ENCODE measurements around the gene KDM8.

DNA sequence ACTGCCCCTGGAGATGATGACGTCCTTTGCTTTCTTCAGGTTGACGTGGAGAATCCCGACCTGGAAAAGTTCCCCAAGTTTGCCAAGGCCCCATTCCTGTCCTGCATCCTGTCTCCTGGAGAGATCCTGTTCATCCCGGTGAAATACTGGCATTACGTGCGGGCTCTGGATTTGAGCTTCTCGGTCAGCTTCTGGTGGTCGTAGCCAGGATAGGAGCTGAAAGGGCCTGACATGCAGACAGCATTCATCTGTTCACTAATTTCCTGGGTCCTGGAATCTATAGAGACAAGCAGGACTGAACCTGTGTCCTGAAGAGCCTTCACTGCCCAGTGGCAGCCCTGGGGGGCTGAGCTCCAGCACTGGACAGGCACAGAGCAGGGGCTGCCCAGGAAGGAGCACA is 17.2 kb downstream of the KDM8 start:
- TF ChIP-seq, protein P1, sequence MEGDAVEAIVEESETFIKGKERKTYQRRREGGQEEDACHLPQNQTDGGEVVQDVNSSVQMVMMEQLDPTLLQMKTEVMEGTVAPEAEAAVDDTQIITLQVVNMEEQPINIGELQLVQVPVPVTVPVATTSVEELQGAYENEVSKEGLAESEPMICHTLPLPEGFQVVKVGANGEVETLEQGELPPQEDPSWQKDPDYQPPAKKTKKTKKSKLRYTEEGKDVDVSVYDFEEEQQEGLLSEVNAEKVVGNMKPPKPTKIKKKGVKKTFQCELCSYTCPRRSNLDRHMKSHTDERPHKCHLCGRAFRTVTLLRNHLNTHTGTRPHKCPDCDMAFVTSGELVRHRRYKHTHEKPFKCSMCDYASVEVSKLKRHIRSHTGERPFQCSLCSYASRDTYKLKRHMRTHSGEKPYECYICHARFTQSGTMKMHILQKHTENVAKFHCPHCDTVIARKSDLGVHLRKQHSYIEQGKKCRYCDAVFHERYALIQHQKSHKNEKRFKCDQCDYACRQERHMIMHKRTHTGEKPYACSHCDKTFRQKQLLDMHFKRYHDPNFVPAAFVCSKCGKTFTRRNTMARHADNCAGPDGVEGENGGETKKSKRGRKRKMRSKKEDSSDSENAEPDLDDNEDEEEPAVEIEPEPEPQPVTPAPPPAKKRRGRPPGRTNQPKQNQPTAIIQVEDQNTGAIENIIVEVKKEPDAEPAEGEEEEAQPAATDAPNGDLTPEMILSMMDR (IDR thresholded peaks at IDR 0.05) = no peak
- TF ChIP-seq POLR2A (IDR thresholded peaks at IDR 0.05) = no peak
